GM21447 (cell line): ENCODE measurements around the gene SLC26A1.
A peak's percentile ranks its signal among the peaks of the same experiment; 100 is the strongest.
"Not testable (repeated sequence)": the region's sequence is repeated elsewhere in the genome, so short reads cannot be mapped to it uniquely, and the experiment has no call there.

Experiments used
- ATAC-seq: cut with Tn5 transposase; IDR thresholded peaks from one replicate; pipeline ENCODE4 v1.9.1; 2021; ENCODE audit not compliant: unreplicated experiment

Gene SLC26A1

DNA sequence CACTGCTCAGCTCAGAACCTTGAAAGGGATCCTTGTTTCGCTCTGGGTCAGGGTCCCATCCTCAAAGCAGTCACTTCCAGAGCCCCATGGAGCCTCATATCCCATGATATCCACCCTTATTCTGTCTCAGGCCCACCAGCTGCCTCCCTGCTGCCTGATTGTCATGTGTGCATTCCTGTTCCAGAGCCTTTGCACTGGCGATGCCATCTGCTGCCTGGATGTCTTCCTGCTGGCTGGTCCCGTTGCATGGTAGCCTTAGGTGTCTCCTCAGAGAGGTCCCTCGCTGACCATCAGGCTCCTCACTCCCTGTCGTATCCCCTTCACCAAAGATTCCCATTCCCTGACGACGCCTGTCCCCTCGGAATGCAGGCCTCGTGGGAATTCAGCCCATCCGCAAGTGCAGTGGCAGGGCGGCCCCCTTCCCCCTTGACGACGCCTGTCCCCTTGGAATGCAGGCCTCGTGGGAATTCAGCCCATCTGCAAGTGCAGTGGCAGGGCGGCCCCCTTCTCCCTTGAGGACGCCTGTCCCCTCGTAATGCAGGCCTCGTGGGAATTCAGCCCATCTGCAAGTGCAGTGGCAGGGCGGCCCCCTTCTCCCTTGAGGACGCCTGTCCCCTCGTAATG is 6.1 kb upstream of the SLC26A1 start:
- ATAC-seq, result not testable (repeated sequence)

GRCh38 chr4:998096-998691 is 5.0 kb upstream of the SLC26A1 start:
- ATAC-seq, result no peak

DNA sequence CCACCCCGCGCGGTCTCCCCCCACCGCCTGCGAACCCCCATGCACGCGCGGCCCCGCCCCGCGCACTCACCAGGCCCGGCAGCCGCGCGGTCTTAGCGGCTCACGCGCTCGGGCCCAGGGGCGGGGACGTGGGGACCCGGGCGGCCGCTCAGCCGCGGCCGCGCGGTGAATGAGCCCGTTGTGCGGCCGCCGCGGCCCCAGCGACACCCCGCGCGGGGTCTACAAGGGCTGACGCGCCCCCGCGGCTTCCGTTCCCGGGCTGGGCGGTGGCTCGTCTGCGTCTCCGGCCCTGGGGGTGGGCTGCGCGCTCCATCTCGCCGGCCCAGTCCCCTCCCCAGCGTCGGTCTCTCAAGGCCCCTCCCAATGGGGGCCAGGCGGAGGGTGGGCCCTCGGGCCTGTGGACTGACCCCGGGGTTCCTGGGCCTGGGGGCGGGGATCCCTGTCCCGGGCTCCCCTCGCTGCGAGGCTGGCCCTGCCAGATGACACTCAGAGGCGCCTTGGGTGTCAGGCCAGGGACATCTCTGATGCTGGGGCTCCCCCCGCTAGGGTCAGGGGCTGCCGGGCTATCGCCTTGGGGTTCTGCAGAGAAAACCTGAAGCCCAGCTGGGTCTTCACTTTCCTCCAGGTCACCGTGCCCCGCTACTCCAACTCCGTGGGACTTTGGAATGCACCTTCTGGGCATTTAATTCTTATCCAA is 4.3 kb upstream of the SLC26A1 start:
- ATAC-seq, result no peak

GRCh38 chr4:996997-997374 is 3.8 kb upstream of the SLC26A1 start:
- ATAC-seq, result no peak

DNA sequence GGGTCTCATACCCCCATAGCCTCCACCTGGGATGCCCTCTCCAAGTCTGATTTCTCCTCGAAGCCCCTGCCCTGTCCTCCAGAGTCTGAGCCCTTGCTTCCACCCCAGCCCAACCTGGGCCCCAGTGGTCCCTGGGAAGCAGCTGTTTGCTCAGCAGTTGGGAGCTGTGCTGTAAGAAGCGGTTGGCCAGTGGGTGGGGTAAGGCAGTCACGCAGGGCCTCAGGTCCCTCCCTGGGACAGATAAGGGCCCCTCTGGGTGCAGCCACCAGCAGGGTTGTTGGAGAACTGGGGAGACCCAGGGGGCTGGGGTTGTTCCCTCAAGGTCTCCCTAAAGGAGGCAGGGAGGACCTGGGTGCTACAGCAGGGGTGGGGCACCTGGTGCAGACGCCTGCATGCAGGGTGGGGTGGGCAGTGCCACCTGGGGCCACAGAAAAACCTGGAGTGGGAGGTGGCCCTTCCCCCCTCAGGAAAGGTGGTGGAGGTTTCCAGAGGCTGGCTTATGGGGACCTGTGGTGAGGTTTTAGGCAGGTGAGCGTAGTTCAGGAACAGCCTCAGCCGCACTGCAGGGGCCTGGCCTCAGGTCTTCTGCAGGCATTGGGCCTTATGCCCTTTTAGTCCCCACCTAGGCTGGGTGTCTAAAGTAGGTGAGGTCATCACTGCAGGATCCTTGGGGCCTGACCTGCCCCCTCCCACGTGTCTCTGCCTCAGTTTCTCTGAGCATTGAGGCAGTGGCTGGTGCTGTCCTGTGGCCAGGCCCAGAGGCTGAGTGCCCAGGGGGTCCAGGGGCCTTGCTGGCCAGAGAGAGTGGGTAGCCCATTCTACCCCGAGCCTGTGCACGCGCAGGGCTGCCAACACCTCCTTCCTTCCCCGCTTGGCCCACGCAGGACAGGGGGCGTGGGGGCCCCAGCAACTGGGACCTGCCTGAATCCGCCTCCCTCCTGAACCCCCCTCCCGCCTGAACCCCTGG is 3.1 kb upstream of the SLC26A1 start:
- ATAC-seq, result no peak

- no peak for ATAC-seq
Measured at GRCh38 chr4:995311-996026, 2.3 kb upstream of the SLC26A1 start.

GRCh38 chr4:992297-993110 is 700 bp downstream of the SLC26A1 start:
- no peak for ATAC-seq

DNA sequence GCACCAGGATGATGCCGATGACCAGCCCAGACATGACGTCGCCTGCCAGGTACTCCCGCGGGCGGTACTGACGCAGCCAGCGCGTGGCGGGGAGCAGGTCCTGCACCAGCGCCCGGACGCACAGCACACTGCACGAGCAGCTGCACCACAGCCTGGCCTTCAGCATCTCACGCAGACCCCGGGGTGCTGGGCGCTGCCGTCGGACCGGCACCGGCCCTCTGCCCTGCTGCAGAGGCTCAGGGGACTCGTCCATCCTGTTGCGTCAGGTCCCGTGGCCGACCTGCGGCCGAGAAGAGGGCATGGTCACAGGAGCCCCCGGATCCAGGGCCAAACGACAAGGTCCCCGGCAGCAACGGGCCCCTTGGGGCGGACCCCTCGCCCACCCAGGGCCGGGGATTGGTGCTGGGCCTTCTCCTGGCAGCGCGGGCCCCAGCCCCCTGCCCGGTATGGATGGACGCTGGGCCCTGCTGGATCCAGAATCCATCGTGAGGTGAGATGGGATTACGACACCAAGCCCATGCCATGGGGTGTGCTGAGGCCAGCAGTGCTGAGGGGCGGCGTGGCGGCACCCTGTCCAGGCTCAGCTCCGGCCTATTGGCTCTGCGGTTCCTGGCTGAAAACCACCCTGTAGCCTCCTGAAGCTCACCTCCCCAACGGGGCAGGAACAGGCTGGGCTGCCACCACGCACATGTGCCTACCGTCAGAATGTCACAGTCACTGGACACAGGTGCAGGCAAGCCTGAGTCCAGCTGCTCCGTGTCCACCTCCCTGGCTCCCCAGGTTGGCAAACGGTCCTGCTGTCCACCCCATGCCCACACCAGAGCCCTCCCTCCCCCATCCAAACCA is 1.5 kb downstream of the SLC26A1 start:
- ATAC-seq, result no peak

DNA sequence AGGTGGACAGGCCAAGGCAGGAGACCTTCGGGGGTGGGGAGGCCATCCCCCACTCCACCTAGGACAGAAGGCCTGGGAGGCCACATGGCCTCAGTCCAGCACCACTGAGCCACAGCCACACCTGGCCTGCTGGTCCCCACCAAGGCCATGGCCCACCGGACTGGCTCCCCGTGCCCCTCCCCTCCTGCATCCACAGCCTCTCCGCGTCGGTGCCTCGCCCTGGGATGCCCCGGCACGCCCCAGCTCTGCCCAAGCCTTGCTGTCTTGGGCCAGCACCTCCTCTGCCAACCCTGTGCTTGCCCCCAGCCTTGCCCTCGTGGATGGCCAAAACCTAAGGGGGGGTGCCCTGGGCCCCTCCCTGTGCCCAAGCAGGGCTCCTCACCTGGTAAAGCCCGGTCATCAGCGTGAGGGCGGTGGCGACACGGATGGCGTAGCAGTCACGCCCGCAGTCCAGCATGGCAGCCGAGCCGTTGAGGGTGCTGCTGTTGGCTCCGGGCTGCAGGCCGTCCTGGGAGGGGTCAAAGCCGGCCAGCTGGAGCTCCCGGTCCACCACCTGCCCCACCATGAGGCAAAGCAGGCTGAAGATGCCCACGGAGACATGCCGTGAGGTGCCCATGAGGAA is 2.3 kb downstream of the SLC26A1 start:
- ATAC-seq, result no peak

- no peak for ATAC-seq
Measured at GRCh38 chr4:989722-990471, 3.3 kb downstream of the SLC26A1 start.

GRCh38 chr4:988726-989721 is 4.2 kb downstream of the SLC26A1 start:
- no peak for ATAC-seq

GRCh38 chr4:987624-988513 is 5.3 kb downstream of the SLC26A1 start:
- no peak for ATAC-seq

DNA sequence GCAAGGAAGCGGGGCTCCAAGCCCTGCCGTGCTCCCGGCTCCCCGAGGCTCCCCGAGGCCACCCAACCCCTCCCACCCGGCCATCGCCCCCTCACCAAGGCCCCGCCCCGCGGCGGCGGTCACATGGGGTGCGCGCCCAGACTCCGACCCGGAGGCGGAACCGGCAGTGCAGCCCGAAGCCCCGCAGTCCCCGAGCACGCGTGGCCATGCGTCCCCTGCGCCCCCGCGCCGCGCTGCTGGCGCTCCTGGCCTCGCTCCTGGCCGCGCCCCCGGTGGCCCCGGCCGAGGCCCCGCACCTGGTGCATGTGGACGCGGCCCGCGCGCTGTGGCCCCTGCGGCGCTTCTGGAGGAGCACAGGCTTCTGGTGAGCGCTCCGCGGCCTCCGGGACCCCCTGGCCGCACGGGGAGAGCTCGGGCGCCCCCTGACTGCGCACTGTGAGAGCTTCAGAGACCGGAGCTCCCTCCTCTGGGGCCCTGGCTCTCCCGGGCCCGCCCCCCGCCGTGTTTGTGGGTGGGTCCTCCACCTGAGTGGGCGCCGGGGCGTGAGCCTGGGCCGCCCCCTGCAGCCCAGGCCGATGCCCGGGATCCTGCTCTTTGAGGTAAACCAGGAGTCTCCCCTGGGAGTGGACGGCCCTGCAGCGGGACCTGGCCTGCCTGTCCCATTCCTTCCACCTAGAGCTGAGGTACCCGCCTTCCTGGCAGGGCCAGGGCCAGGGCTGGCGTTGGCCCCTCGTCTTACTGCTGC is 6.2 kb downstream of the SLC26A1 start, which contains the start of gene IDUA:
Gene IDUA, plus strand, starts transcription at position 166 of the 745 bp plus-strand sequence. Its CDS starts 41 bp downstream, at position 207.
- ATAC-seq, result peak; percentile 74

GRCh38 chr4:986428-986878 is 6.8 kb downstream of the SLC26A1 start:
- peak; percentile 17 for ATAC-seq
